Measurements from ENCODE around the gene ST7.

DNA sequence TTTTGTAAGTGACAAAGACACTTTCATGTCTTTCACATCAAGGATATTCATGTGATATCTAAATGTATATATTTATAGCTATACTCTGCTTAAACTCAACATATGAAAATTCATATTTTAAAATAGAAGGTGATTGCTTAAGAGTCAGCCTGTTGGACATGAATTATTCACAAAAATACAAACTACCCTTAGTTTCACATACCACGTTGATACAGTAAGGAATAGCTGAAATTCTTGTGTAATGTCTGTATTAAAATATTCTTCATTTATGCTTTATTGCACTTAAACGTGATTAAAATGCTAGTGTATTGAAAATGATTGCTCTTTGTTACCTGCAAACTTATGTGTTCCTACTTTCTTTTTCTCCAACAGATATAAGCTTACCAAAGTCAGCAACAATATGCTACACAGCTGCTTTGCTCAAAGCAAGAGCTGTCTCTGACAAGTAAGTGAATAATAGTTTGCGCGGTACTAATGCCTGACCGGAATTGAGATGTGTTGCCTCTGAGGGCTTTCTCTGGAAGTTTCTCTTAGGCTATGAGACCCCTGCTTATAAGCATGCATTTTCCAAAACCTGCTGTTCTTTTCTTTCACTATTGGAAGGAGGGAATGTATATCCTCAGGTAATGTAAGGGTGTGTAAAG lies 235.8 kb downstream of the ST7 start:
- TF ChIP-seq, protein P1, sequence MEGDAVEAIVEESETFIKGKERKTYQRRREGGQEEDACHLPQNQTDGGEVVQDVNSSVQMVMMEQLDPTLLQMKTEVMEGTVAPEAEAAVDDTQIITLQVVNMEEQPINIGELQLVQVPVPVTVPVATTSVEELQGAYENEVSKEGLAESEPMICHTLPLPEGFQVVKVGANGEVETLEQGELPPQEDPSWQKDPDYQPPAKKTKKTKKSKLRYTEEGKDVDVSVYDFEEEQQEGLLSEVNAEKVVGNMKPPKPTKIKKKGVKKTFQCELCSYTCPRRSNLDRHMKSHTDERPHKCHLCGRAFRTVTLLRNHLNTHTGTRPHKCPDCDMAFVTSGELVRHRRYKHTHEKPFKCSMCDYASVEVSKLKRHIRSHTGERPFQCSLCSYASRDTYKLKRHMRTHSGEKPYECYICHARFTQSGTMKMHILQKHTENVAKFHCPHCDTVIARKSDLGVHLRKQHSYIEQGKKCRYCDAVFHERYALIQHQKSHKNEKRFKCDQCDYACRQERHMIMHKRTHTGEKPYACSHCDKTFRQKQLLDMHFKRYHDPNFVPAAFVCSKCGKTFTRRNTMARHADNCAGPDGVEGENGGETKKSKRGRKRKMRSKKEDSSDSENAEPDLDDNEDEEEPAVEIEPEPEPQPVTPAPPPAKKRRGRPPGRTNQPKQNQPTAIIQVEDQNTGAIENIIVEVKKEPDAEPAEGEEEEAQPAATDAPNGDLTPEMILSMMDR (IDR thresholded peaks at IDR 0.05): no peak
- no peak for TF ChIP-seq SMC3 (IDR thresholded peaks at IDR 0.05)
